H1 (cell line): ENCODE results near the gene TGM3. TPM values are rescaled to one million over a fixed set of nuclear protein-coding genes. Genes with fewer than 3 reads are reported as not detected.

Source experiments
- CTCF ChIA-PET: fragments of 300-600 bp; sonication (Branson Sonifier 250); formaldehyde crosslinking; loops from one replicate; lab custom pipeline; 2021; ENCODE audit not compliant: partially characterized antibody; lab: Charles Lee
- POLR2A ChIA-PET: fragments of 300-600 bp; sonication (Branson Sonifier 250); formaldehyde crosslinking; loops from one replicate; lab custom pipeline; 2021; ENCODE audit warnings: inconsistent platforms; ENCODE audit not compliant: partially characterized antibody; lab: Charles Lee
- DNase-seq, 2 experiments: peaks; one replicate each; pipeline versions ENCODE4 v3.0.0 to v3.0.0-alpha.2; 2010 to 2022; ENCODE audit warnings: low spot score in 2 of 2, low read depth in 1 of 2, mixed read lengths in 1 of 2
- FAIRE-seq: peaks from 2 replicates; lab custom pipeline; 2011; peaks lifted over from hg19 to GRCh38; lab: Jason Lieb, UNC
- H2AFZ ChIP-seq: 2 replicates; pipeline ENCODE4 v1.8.1; 2012; ENCODE audit warnings: low read length, inconsistent platforms
- H2AK5ac ChIP-seq: 2 replicates; pipeline ENCODE4 v1.6.1; 2013; ENCODE audit warnings: low read depth, low read length
- H2BK120ac ChIP-seq: replicated peaks from 2 replicates; pipeline ENCODE3; 2013; ENCODE audit warnings: low read depth, low read length, inconsistent platforms
- H2BK12ac ChIP-seq: 2 replicates; pipeline ENCODE4 v1.6.1; 2013; ENCODE audit warnings: low read depth, low read length
- H2BK15ac ChIP-seq: 2 replicates; pipeline ENCODE4 v1.6.1; 2013; ENCODE audit warnings: low read length
- H2BK20ac ChIP-seq: 2 replicates; pipeline ENCODE4 v1.6.1; 2013; ENCODE audit warnings: low read length
- H2BK5ac ChIP-seq: 2 replicates; pipeline ENCODE4 v1.6.1; 2013; ENCODE audit warnings: low read depth, low read length
- H3K14ac ChIP-seq: 2 replicates; pipeline ENCODE4 v1.6.1; 2013; ENCODE audit warnings: inconsistent platforms; ENCODE audit not compliant: insufficient read length
- H3K18ac ChIP-seq: 2 replicates; pipeline ENCODE4 v1.6.1; 2013; ENCODE audit warnings: low read length; ENCODE audit errors: extremely low read depth
- H3K23ac ChIP-seq: 2 replicates; pipeline ENCODE4 v1.6.1; 2013; ENCODE audit warnings: inconsistent platforms; ENCODE audit not compliant: insufficient read length
- H3K23me2 ChIP-seq: 2 replicates; pipeline ENCODE4 v1.6.1; 2013; ENCODE audit warnings: low read depth, low read length
- H3K27ac ChIP-seq: 2 replicates; pipeline ENCODE4 v1.6.1; 2011; ENCODE audit warnings: low read depth, low read length, inconsistent platforms
- H3K27me3 ChIP-seq, 4 experiments: replicated peaks in 1 of 4; 1 replicate in 1 of 4; 2 replicates in 3 of 4; pipeline versions ENCODE4 v1.6.1 to v1.8.1; 2011 to 2013; ENCODE audit warnings: low read length in 3 of 4, mild to moderate bottlenecking in 3 of 4, inconsistent platforms in 2 of 4, mixed read lengths in 2 of 4, moderate library complexity in 1 of 4; ENCODE audit not compliant: control insufficient read depth in 3 of 4, insufficient read depth in 3 of 4; ENCODE audit errors: extremely low read depth in 1 of 4
- H3K36me3 ChIP-seq, 4 experiments: 2 replicates each; pipeline versions ENCODE4 v1.6.1 to v1.8.1; 2011 to 2013; ENCODE audit warnings: mild to moderate bottlenecking in 4 of 4, low read length in 3 of 4, moderate library complexity in 2 of 4, control low read depth in 1 of 4, inconsistent platforms in 1 of 4; ENCODE audit not compliant: insufficient read depth in 4 of 4, control insufficient read depth in 2 of 4
- H3K4ac ChIP-seq: replicated peaks from 2 replicates; pipeline ENCODE3; 2013; ENCODE audit warnings: low read length, low read depth, mixed read lengths, inconsistent platforms; ENCODE audit not compliant: insufficient read length
- H3K4me1 ChIP-seq, 4 experiments: replicated peaks in 1 of 4; 1 replicate in 1 of 4; 2 replicates in 3 of 4; pipeline versions ENCODE4 v1.6.1 to v1.8.1; 2011 to 2013; ENCODE audit warnings: low read length in 3 of 4, inconsistent platforms in 2 of 4, mixed read lengths in 1 of 4; ENCODE audit not compliant: insufficient read depth in 4 of 4, control insufficient read depth in 3 of 4
- H3K4me2 ChIP-seq, 2 experiments: 2 replicates each; pipeline versions ENCODE4 v1.6.1 to v1.8.1; 2011 to 2013; ENCODE audit warnings: low read depth in 2 of 2, low read length in 2 of 2, control low read depth in 1 of 2, inconsistent platforms in 1 of 2, mild to moderate bottlenecking in 1 of 2; ENCODE audit not compliant: insufficient read depth in 1 of 2
- H3K4me3 ChIP-seq, 4 experiments: fragments of 200-600, 300-600 bp in 1 of 4; sonication (generic), shearing (Covaris generic), sonication (Bioruptor Twin) in 1 of 4; 2 replicates each; pipeline versions ENCODE4 v1.5.1 to v1.8.1; 2011 to 2016; ENCODE audit warnings: low read length in 4 of 4, low read depth in 3 of 4, control low read depth in 2 of 4, inconsistent platforms in 2 of 4, mild to moderate bottlenecking in 2 of 4, mixed read lengths in 1 of 4, moderate library complexity in 1 of 4; ENCODE audit not compliant: insufficient read depth in 2 of 4; ENCODE audit errors: extremely low read depth in 1 of 4
- H3K56ac ChIP-seq: replicated peaks from 2 replicates; pipeline ENCODE3; 2013; ENCODE audit warnings: low read depth, mild to moderate bottlenecking, mixed read lengths, low read length, inconsistent platforms; ENCODE audit not compliant: insufficient read length
- H3K79me1 ChIP-seq: 2 replicates; pipeline ENCODE4 v1.6.1; 2013; ENCODE audit warnings: low read depth, low read length, control low read depth
- H3K79me2 ChIP-seq, 2 experiments: 2 replicates each; pipeline versions ENCODE4 v1.6.1 to v1.8.1; 2012 to 2013; ENCODE audit warnings: low read length in 2 of 2, mild to moderate bottlenecking in 2 of 2, inconsistent platforms in 1 of 2; ENCODE audit not compliant: insufficient read depth in 2 of 2, control insufficient read depth in 1 of 2
- H3K9ac ChIP-seq, 4 experiments: replicated peaks in 1 of 4; 1 replicate in 1 of 4; 2 replicates in 3 of 4; pipeline versions ENCODE4 v1.6.1 to v1.8.1; 2011 to 2013; ENCODE audit warnings: low read depth in 3 of 4, low read length in 3 of 4, control low read depth in 2 of 4, mild to moderate bottlenecking in 2 of 4, moderate library complexity in 2 of 4, inconsistent platforms in 1 of 4; ENCODE audit errors: extremely low read depth in 1 of 4
- H3K9me3 ChIP-seq, 2 experiments: 2 replicates each; pipeline versions ENCODE4 v1.6.1 to v1.8.1; 2012 to 2013; ENCODE audit warnings: mild to moderate bottlenecking in 2 of 2, moderate library complexity in 2 of 2, control low read depth in 1 of 2, inconsistent platforms in 1 of 2, low read depth in 1 of 2, low read length in 1 of 2, mixed read lengths in 1 of 2; ENCODE audit not compliant: insufficient read depth in 2 of 2
- H4K20me1 ChIP-seq, 2 experiments: replicated peaks in 1 of 2; 2 replicates each; pipeline versions ENCODE3 to v1.8.1; 2011 to 2013; ENCODE audit warnings: inconsistent platforms in 2 of 2, low read length in 2 of 2, mild to moderate bottlenecking in 1 of 2; ENCODE audit not compliant: insufficient read depth in 2 of 2, control insufficient read depth in 1 of 2
- H4K5ac ChIP-seq: 2 replicates; pipeline ENCODE4 v1.6.1; 2013; ENCODE audit warnings: low read length, low read depth, mixed read lengths, inconsistent platforms; ENCODE audit not compliant: insufficient read length
- H4K8ac ChIP-seq: 2 replicates; pipeline ENCODE4 v1.8.0; 2013; ENCODE audit warnings: mild to moderate bottlenecking, moderate library complexity, low read length, inconsistent platforms; ENCODE audit not compliant: insufficient read depth; ENCODE audit errors: extremely low read depth
- H4K91ac ChIP-seq: replicated peaks from 2 replicates; pipeline ENCODE3; 2013; ENCODE audit warnings: low read length, mixed read lengths, inconsistent platforms; ENCODE audit not compliant: insufficient read length
- WGBS, 2 experiments: shearing (Covaris generic) in 1 of 2; methylation state at CpG; one replicate each; pipeline versions ENCODE4 v1.1.6 to v1.1.7; 2013 to 2015; ENCODE audit warnings: low lambda C conversion rate in 2 of 2, mixed read lengths in 2 of 2, inconsistent platforms in 1 of 2, low coverage in 1 of 2, missing lambda C conversion rate in 1 of 2; ENCODE audit not compliant: insufficient replicate concordance in 2 of 2, insufficient coverage in 1 of 2, insufficient read length in 1 of 2; ENCODE audit errors: extremely low coverage in 1 of 2, missing lambda C conversion rate in 1 of 2; 5-methylcytosine and 5-hydroxymethylcytosine counted together
- polyA plus RNA-seq, 7 experiments: library from polyadenylated mRNA; depleted of rRNA in 3 of 7; stranded (reverse) in 5 of 7; unstranded in 2 of 7; fragments of >200 nt in 5 of 7; fragments of 200-250 nt in 2 of 7; gene quantifications; 1 replicate in 5 of 7; 2 replicates in 1 of 7; 4 replicates in 1 of 7; pipeline versions ENCODE4 v1.2.1 to v1.2.3, GENCODE V29; 2011 to 2013; ENCODE audit warnings: missing spikeins in 2 of 7, mixed read lengths in 2 of 7
- total RNA-seq: library from RNA; stranded (reverse); fragmentation: NEBNext Ultra II Directional; extraction: Animal tissue kit (Norgen Biotek cat#: 25700); gene quantifications from 2 replicates; pipeline ENCODE4 v1.2.1, GENCODE V29; 2021

Gene TGM3
- total and polyA plus RNA-seq, 2 of the 8 experiments (the other 6 are each of a cell fraction or from before 2014, with no cell fraction given) = 0.12 TPM; not detected in 1

DNA sequence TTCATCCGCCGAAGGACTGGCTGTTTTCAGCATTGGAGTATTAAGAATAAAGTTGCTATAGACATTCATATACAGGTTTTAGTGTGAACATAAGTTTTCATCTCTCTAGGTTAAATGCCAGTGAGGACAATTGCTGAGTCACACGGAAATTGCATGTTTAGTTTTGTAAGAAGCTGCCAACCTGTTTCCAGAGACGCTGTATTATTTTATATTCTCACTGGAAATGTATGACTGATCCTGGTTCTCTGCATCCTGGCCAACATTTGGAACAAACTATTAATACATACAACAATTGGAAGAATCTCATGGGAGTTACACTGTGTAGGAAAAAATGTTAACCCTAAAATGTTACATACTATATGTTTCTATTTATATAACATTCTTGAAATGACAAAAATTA, 68.2 kb downstream of the TGM3 start:
- Histone ChIP-seq H4K91ac (no peak overlapping the region), H3K18ac (no peak overlapping the region), H3K14ac (no peak overlapping the region), H3K9ac (no peak overlapping the region), H2AK5ac (no peak overlapping the region), H3K4ac (no peak overlapping the region), H2BK20ac (no peak overlapping the region), H3K23ac (no peak overlapping the region), H3K4me1 (no peaks in the 10 kb centered on the region), H3K4me2 (no peak overlapping the region), H3K27me3 (no peaks in the 10 kb centered on the region), H3K4me3 (no peak overlapping the region), H2AFZ (peak overlapping the region; percentile 65; the same call in 1 of the 2 replicates), H3K56ac (no peak overlapping the region), H2BK12ac (no peak overlapping the region), H4K20me1 (no peaks in the 10 kb centered on the region), H2BK15ac (no peak overlapping the region), H2BK5ac (no peak overlapping the region), H3K79me1 (no peaks in the 10 kb centered on the region), H4K8ac (no peak overlapping the region), H4K5ac (no peak overlapping the region), H3K27ac (no peak overlapping the region), H3K23me2 (peaks cover 2% of the 10 kb centered on the region; the same call in 1 of the 2 replicates), H3K36me3 (no peaks in the 10 kb centered on the region), H2BK120ac (no peak overlapping the region), H3K9me3 (no peaks in the 10 kb centered on the region), H3K79me2 (no peaks in the 10 kb centered on the region)
- WGBS, 2 experiments = 92% methylated on average over 4 of the region's 4 CpGs; no CpG with 5 or more reads in 1 of the 2 experiments
- DNase-seq (no peak), FAIRE-seq (no peak)
- ChIA-PET CTCF (interaction anchor here (0.7 to 1.5 kb wide), 5 partner anchors 13 to 92 kb away, joined by 3 to 5 read pairs (median 3); no protein-coding TSS in a partner anchor), POLR2A (no interaction called here)
